Right ventricle myocardium superior (tissue), 1 donor: ENCODE results near the gene HSPA12A. TPM values are rescaled to one million over a fixed set of nuclear protein-coding genes. Genes with fewer than 3 reads are reported as not detected.

Source experiments
- ATAC-seq: fragments of 200-7000 bp; cut with Tn5 transposase; one replicate; pipeline ENCODE4 v1.9.1; 2020; ENCODE audit warnings: mild to moderate bottlenecking; ENCODE audit not compliant: poor library complexity
- DNase-seq: peaks from one replicate; pipeline ENCODE4 v3.0.0-alpha.2; 2020
- intact Hi-C: fragments of 100-400 bp; cut with DNase I; formaldehyde crosslinking; loops from one replicate; pipeline ENCODE4 v1.11.2; 2022
- long read RNA-seq: library from polyadenylated mRNA; unstranded; transcript quantifications from one replicate; pipeline ENCODE4 v2.0.0, GENCODE V29; 2021
- total RNA-seq: library from RNA; stranded (reverse); fragmentation: NEBNext Ultra II Directional; extraction: Animal tissue kit (Norgen Biotek cat#: 25700); gene quantifications from one replicate; pipeline ENCODE4 v1.2.1, GENCODE V29; 2021
- donor health status: DM: no; HTN: yes; CAD: no; lungs with severe emphysema.

HSPA12A gene
- total RNA-seq: 15.9 TPM
- long read RNA-seq, full-length matches to known transcripts: 20 of 33 reads
- long read RNA-seq, partial matches to known transcripts: 0 of 33 reads
- long read RNA-seq, other reads (novel, unspliced or antisense): 13 of 33 reads

DNA sequence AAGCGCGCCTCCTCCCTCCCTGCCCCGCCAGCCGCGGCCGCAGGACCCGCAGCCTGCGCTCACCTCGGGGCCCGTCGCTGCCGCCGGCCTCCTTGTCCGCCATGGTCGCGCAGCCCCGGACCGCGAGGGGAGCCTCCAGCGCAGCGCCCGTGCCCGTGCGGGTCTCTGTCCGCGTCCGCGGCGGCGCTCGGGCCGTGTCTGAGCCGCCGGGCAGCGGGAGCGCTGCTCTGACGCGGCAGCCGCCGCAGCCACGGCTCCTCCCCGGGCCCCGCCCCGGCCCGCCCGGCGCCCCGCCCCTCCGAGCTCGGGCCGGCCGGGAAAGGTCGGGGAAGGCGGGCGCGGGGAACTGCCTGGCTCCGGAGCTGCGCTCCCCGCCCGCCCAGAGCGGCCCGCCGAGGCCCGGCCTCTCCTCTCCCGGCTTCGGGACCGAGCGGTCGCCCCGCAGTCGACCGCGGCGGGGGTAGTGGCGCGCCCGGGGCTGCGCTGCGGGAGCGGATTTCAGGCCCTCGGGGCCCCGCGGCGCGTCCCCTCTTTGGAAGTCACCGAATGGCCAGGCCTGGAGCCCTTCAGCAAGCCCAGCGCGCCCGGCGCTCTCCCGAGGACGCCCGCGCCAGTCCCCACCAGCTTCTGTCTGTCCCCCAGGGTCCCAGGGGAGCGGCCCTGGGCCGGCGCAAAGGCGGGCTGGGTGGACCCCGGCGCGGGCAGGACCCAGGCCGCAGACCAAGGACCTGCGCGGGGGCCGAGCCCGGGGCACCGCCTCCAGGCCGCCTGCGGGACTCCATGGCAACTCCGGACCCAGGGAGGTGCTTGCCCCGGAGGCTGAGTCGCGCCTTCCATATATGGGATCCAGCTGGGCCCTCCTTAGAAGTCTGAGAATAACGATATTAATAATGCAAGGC lies at the start of gene HSPA12A:
HSPA12A (minus strand) TSS at position 200 of the 899 bp plus-strand sequence; CDS start at position 103, 97 bp downstream.
- DNase-seq (peak; percentile 87), ATAC-seq (peak; percentile 96)
- intact Hi-C loops: no loop called here

DNA sequence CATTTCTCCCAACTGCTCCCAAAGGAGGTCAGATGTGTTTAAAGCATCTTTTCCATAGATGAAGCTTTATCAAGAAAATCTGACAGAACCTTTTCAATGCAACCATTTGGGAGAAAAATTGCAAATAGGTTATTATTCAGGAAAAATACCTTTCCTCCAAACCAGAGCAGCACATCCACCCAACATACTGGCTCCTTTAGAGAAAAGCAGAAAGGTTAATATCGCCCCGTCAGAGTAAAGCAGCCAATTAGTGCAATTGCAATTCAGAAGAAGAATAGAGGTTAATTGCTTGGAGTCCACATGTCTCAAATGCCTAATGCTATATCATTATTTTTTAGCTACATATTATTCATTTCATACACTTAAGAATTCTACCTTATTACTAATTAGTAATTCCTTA lies 48.9 kb upstream of the HSPA12A start:
- DNase-seq: no peak
- no peak for ATAC-seq
- intact Hi-C loops: no loop called here

DNA sequence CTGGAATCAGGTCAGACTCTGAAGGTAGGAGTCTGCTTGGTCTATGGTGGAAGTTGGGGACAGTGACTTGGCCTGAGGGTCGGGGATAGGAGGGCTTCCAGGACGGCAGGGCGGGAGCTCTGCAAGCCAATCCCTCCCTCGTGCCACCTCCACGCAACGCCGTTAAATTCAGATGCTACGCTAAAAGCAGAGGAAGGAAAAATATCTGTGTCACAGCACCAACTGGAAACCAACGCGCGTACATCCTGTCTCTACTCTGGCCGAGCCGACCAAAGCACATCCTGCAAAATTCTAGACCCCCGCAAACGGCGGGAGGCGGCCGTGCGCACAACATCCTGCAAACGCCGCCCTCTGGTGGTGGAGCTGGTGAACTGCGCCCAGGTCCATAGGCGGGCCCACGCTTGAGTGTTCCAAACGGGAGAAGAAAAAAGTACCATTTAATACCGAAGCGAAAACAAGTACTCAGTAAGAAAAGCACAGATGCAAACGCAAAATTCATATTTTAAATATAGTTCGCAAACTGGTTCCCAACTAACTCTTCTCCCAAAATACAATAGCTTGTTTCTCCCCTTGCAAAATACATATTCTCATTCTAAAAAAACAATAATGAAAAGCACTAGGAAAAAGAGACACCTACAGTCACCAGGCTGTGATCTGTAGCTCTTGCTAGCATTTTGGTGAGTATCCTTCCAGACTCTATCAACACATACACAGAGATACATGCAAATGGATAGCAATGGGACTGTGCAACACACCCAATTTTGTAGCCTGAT lies 45.7 kb upstream of the HSPA12A start:
- intact Hi-C loops: loop anchor here (5.0 kb wide), 1 partner anchor 106 kb away; no protein-coding TSS in a partner anchor
- DNase-seq (peak; percentile 90), ATAC-seq (peak; percentile 93)

DNA sequence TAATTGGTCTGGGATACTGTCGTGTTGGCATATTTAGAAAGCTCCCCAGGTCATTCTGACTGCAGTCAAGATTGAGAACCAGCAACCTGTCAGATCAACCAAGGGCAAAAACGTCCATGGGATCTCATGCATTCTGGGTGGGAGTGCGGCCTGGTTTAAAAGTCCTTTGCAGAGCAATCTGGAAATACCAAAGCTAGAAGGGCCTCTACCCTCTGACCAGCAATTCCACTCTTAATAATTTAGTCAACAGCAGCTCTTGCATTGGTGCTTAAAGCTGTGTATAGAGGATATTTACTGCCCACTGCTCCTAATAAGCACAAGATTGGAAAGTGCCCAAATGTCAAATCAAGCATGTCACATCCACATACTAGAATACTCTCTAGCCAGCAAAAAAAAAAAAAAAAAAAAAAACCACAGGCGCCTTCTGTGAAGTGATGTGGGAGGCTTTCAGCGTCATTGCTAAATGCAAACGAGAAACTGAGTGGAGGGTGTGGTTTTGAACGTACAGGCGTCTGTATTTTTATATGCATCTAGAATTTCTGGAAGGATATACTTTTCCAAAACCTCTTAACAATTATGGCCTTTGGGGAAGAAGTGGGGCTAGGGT lies 44.8 kb upstream of the HSPA12A start:
- intact Hi-C loops: loop anchor here (5.0 kb wide), 1 partner anchor 105 kb away; no protein-coding TSS in a partner anchor
- DNase-seq (no peak), ATAC-seq (no peak)

DNA sequence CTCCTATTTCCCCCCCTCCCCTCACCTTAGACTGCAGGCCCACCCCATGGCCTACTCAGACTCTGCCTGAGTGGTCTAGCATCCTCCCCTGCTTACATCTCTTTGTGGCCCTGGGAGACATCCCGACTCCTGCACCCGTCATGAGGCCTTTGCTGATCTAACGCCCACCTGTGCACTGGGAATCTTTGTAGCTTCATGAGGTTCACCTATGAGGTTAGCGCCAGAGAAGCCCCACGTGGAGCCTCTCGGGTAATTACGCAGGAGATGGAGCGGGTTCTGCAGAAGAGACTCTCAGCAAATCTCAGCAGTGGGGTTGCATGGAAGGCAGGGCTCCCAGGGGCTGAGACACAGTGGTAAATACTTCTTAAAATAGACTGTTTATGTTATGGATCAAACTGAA lies 43.5 kb upstream of the HSPA12A start:
- DNase-seq: no peak
- ATAC-seq: no peak
- intact Hi-C loops: loop anchor here (5.0 kb wide), 1 partner anchor 104 kb away; no protein-coding TSS in a partner anchor

GRCh38 chr10:116785282-116785681 lies 42.9 kb upstream of the HSPA12A start:
- intact Hi-C loops: loop anchor here (5.0 kb wide), 1 partner anchor 103 kb away; no protein-coding TSS in a partner anchor
- no peak for DNase-seq
- ATAC-seq: no peak

DNA sequence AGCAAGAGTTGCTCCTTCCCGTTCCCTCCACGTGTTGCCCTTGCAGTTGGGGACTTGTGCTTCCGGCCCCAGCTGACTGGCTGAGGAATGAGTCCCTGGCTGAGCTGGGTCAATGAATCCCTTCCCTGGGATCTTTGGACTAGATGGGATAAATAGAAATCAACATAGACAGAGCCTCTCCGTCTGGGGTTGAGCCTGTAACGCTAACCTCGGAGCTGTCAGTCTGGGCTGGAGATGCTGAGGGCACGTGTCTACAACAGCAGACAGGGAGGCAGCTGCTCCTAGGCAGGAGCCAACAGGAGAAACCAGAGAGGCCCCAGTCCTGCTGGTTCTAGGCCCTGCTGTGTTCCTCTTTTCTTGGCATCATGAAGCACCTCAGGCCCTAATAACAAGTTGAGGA lies 42.3 kb upstream of the HSPA12A start:
- DNase-seq: no peak
- intact Hi-C loops: loop anchor here (5.0 kb wide), 2 partner anchors 92 to 102 kb away; no protein-coding TSS in a partner anchor

DNA sequence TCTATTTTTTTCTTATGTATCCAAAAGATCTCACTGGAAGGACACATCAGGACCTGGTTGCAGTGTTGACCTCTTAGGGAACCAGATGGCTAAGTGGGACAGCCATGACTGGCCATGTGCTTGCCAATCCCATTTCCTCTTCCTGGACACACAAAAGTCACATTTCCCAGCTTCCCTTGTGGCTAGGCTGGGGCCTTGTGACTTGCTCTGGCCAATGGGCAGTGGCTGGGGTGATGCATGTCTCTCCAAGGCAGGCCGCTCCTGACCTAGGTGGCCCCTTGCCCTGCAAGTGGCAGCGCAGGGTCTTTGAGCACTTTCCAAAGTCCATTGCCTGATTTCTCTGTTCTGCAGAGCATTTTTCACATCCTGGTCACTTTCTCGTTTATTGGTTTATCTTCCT lies 41.7 kb upstream of the HSPA12A start:
- intact Hi-C loops: loop anchor here (5.0 kb wide), 1 partner anchor 92 kb away; no protein-coding TSS in a partner anchor
- no peak for ATAC-seq
- DNase-seq: no peak

More for the DNA sequence above, 42.3 kb upstream of the HSPA12A start:
- ATAC-seq: no peak

GRCh38 chr10:116783011-116783655 lies 40.8 kb upstream of the HSPA12A start:
- intact Hi-C loops: loop anchor here (5.0 kb wide), 1 partner anchor 91 kb away; no protein-coding TSS in a partner anchor
- ATAC-seq: no peak
- no peak for DNase-seq

DNA sequence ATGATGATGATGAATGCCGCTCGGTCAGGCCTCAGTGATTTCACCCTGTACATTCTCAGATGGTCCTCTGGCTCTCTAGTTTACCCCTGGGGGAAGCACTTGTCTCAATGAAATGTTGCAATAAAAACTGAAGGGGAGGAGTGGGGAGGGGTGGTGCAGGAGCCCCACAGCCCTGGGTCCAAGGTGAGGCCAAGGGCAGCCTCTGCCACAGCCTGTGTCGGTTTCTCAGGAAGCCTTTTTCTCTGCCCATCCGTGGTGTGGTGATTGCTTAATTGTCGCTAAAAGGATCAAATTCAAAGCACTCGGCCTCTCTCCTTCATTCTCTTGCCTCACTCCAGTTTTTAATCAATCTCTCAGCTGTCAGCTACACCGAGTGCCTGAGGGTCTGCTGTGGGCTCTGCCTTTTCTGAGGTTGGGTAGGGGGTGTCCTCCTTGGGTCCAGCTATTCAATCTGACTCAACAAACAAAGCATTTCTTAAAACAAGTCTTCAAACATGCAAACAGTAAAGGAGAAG lies 39.1 kb upstream of the HSPA12A start:
- intact Hi-C loops: loop anchor here (5.0 kb wide), 1 partner anchor 89 kb away; no protein-coding TSS in a partner anchor
- no peak for ATAC-seq
- no peak for DNase-seq

- no peak for ATAC-seq
Observed at GRCh38 chr10:116780691-116781205, 38.4 kb upstream of the HSPA12A start.

GRCh38 chr10:116779076-116779687 lies 36.8 kb upstream of the HSPA12A start:
- ATAC-seq: no peak
- DNase-seq: no peak
- intact Hi-C loops: no loop called here

More at GRCh38 chr10:116780691-116781205, 38.4 kb upstream of the HSPA12A start:
- no peak for DNase-seq
- intact Hi-C loops: loop anchor here (5.0 kb wide), 1 partner anchor 88 kb away; no protein-coding TSS in a partner anchor

DNA sequence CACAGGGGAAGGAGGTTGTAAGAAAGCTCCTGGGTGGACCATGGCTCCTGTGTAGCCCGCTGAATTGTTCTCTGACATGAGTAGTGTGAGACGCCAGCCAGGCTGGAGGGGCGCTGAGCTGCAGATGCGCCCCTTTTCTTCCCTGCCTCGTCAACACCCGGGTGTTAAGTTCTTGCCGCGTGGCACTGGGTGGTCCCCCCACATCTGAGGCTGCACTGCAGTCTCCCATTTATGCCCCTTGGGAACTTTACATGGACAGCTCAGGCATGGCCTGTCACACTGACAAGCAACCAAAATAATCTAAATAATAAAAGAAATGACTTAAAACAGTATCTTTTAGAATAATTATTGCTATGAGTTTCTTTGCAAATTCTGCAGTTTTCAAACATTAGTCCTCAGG lies 34.6 kb upstream of the HSPA12A start:
- intact Hi-C loops: no loop called here
- ATAC-seq (no peak), DNase-seq (no peak)

DNA sequence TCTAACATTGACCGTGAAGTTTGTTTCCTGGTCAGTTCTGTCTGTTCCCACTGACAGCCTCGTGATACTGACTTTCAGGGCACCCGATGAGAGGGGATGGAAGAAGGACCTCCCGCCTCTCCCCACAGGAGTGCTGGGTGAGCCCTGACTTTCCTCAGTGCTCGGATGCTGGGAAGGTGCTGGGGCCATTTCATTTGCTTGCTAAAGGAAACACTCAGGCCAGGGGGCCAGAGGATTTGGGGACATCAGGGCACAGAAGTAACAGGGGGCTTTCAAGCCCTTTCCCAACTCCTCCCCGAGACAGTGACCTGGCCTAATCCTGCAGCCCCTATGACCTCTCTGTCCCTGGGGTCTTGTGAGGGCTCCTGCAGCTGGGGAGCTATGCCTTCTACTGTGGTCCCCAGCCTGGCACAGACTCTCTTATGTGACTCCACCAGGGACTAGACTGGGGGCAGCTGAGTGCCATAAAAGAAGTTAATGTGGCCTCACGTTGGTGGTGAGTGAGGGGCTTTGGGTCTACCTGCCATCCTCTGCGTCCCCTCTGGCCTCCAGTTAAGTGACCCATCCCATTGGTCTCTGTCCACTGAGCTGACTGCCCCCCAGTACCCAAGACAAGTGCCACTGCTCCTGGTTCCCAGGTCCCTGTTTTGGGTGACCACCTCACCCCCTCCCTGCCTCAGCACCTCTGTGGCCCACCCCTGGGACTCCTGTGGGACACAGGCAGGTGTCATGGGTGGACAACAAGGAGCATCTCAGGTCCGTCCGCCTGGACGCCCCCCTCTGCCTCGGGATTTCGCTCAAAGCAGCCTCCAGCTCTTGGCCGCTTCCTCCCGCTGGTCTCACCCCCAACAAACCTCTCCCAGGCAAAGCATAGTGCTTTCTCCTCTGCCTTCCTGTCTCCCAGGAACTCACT lies 33.4 kb upstream of the HSPA12A start:
- no peak for ATAC-seq
- DNase-seq: no peak
- intact Hi-C loops: no loop called here

- ATAC-seq (no peak), DNase-seq (no peak)
- intact Hi-C loops: no loop called here
Observed at GRCh38 chr10:116774728-116775151, 32.4 kb upstream of the HSPA12A start.
